NCI-H187 (cell line): ENCODE results near the gene NLGN1.

Experiments used
- DNase-seq, 2 experiments: peaks; one replicate each; lab custom pipeline; 2025; lab: John Stamatoyannopoulos, UW

The NLGN1 gene

GRCh38 chr3:174089592-174089991 is 692.0 kb downstream of the NLGN1 start:
- no peak for DNase-seq

- no peak for DNase-seq
Measured at GRCh38 chr3:174094669-174095068, 697.1 kb downstream of the NLGN1 start.

GRCh38 chr3:174097686-174098085 is 700.1 kb downstream of the NLGN1 start:
- no peak for DNase-seq

- no peak for DNase-seq
Measured at GRCh38 chr3:174098746-174099145, 701.2 kb downstream of the NLGN1 start.

- no peak for DNase-seq
Measured at GRCh38 chr3:174099724-174100123, 702.2 kb downstream of the NLGN1 start.

GRCh38 chr3:174100744-174101143 is 703.2 kb downstream of the NLGN1 start:
- DNase-seq, result no peak

- DNase-seq, result no peak
Measured at GRCh38 chr3:174101244-174101643, 703.7 kb downstream of the NLGN1 start.

GRCh38 chr3:174102274-174102673 is 704.7 kb downstream of the NLGN1 start:
- DNase-seq, result no peak

GRCh38 chr3:174102866-174103265 is 705.3 kb downstream of the NLGN1 start:
- DNase-seq, result no peak

- DNase-seq, result no peak
Measured at GRCh38 chr3:174110761-174111160, 713.2 kb downstream of the NLGN1 start.

GRCh38 chr3:174111776-174112175 is 714.2 kb downstream of the NLGN1 start:
- DNase-seq, result no peak

- no peak for DNase-seq
Measured at GRCh38 chr3:174116421-174116820, 718.9 kb downstream of the NLGN1 start.

GRCh38 chr3:174120997-174121396 is 723.5 kb downstream of the NLGN1 start:
- DNase-seq, result no peak

- no peak for DNase-seq
Measured at GRCh38 chr3:174122411-174122810, 724.9 kb downstream of the NLGN1 start.

GRCh38 chr3:174125267-174125824 is 727.8 kb downstream of the NLGN1 start:
- DNase-seq, result no peak

- no peak for DNase-seq
Measured at GRCh38 chr3:174126990-174127758, 729.6 kb downstream of the NLGN1 start.

- DNase-seq, result no peak
Measured at GRCh38 chr3:174132006-174132405, 734.5 kb downstream of the NLGN1 start.

GRCh38 chr3:174132421-174133042 is 735.0 kb downstream of the NLGN1 start:
- DNase-seq, result no peak

GRCh38 chr3:174146008-174146407 is 748.5 kb downstream of the NLGN1 start:
- DNase-seq, result no peak

GRCh38 chr3:174147798-174148197 is 750.3 kb downstream of the NLGN1 start:
- no peak for DNase-seq

- no peak for DNase-seq
Measured at GRCh38 chr3:174153871-174154270, 756.3 kb downstream of the NLGN1 start.

GRCh38 chr3:174156200-174156599 is 758.7 kb downstream of the NLGN1 start:
- DNase-seq, result no peak

- DNase-seq, result no peak
Measured at GRCh38 chr3:174158674-174159073, 761.1 kb downstream of the NLGN1 start.
